Body of pancreas (tissue), 4 donors: Measurements from ENCODE around the gene PSD2.

Source experiments
- CTCF ChIP-seq, 7 experiments: fragments of 450-650 bp in 4 of 7; fragments of 200-600 bp in 3 of 7; sonication (generic) in 3 of 7; IDR thresholded peaks; one replicate each; pipeline ENCODE4 v1.5.1; 2016 to 2019; ENCODE audit warnings: antibody characterized with exemption in 7 of 7
- POLR2A ChIP-seq, 3 donors: fragments of 450-650 bp; IDR thresholded peaks; one replicate each; pipeline ENCODE4 v1.6.1; 2016; ENCODE audit warnings: antibody characterized with exemption in 3 of 3, mild to moderate bottlenecking in 2 of 3

GRCh38 chr5:139768807-139769465 is 26.7 kb upstream of the PSD2 start:
- TF ChIP-seq CTCF (IDR thresholded peaks at IDR 0.05) (no peak), POLR2A (IDR thresholded peaks at IDR 0.05) (no peak)
